GM21576 (cell line): ENCODE measurements around the gene AP1G2.
A peak's percentile ranks its signal among the peaks of the same experiment; 100 is the strongest.

Experiments
- ATAC-seq: cut with Tn5 transposase; IDR thresholded peaks from one replicate; pipeline ENCODE4 v1.9.1; 2021; ENCODE audit warnings: mild to moderate bottlenecking, moderate library complexity; ENCODE audit not compliant: unreplicated experiment

The AP1G2 gene

GRCh38 chr14:23559010-23559925, 8.3 kb downstream of the AP1G2 start:
- no peak for ATAC-seq

- ATAC-seq: no peak
Observed at GRCh38 chr14:23558346-23559009, 9.1 kb downstream of the AP1G2 start.

GRCh38 chr14:23557946-23558345, 9.6 kb downstream of the AP1G2 start:
- ATAC-seq: no peak

- ATAC-seq: no peak
Observed at GRCh38 chr14:23557521-23557920, 10.1 kb downstream of the AP1G2 start.

GRCh38 chr14:23556700-23557440, 10.7 kb downstream of the AP1G2 start:
- no peak for ATAC-seq

GRCh38 chr14:23555882-23556699, 11.5 kb downstream of the AP1G2 start, which contains the start of gene THTPA:
Gene THTPA (plus strand): TSS chr14:23556271. CDS start chr14:23556758, 487 bp downstream.
- ATAC-seq: peak; percentile 73

- ATAC-seq: no peak
Observed at GRCh38 chr14:23555533-23555881, 12.1 kb downstream of the AP1G2 start.

GRCh38 chr14:23551266-23552028, 16.1 kb downstream of the AP1G2 start, which contains the start of gene ZFHX2:
Gene ZFHX2 (minus strand): TSS chr14:23551765. CDS start chr14:23535325, 16,440 bp downstream.
- ATAC-seq: peak; percentile 63

GRCh38 chr14:23550812-23551265, 16.8 kb downstream of the AP1G2 start:
- ATAC-seq: no peak

- ATAC-seq: no peak
Observed at GRCh38 chr14:23550131-23550811, 17.3 kb downstream of the AP1G2 start.

- ATAC-seq: no peak
Observed at GRCh38 chr14:23548351-23549318, 19.0 kb downstream of the AP1G2 start.

GRCh38 chr14:23547924-23548323, 19.7 kb downstream of the AP1G2 start:
- no peak for ATAC-seq

GRCh38 chr14:23546450-23547035, 21.0 kb downstream of the AP1G2 start:
- ATAC-seq: no peak

- ATAC-seq: no peak
Observed at GRCh38 chr14:23545740-23546365, 21.7 kb downstream of the AP1G2 start.

- no peak for ATAC-seq
Observed at GRCh38 chr14:23544511-23545447, 22.8 kb downstream of the AP1G2 start.

GRCh38 chr14:23543403-23543802, 24.2 kb downstream of the AP1G2 start:
- no peak for ATAC-seq
